Measurements from ENCODE around the gene PLEKHG5.

Gene PLEKHG5, protein sequence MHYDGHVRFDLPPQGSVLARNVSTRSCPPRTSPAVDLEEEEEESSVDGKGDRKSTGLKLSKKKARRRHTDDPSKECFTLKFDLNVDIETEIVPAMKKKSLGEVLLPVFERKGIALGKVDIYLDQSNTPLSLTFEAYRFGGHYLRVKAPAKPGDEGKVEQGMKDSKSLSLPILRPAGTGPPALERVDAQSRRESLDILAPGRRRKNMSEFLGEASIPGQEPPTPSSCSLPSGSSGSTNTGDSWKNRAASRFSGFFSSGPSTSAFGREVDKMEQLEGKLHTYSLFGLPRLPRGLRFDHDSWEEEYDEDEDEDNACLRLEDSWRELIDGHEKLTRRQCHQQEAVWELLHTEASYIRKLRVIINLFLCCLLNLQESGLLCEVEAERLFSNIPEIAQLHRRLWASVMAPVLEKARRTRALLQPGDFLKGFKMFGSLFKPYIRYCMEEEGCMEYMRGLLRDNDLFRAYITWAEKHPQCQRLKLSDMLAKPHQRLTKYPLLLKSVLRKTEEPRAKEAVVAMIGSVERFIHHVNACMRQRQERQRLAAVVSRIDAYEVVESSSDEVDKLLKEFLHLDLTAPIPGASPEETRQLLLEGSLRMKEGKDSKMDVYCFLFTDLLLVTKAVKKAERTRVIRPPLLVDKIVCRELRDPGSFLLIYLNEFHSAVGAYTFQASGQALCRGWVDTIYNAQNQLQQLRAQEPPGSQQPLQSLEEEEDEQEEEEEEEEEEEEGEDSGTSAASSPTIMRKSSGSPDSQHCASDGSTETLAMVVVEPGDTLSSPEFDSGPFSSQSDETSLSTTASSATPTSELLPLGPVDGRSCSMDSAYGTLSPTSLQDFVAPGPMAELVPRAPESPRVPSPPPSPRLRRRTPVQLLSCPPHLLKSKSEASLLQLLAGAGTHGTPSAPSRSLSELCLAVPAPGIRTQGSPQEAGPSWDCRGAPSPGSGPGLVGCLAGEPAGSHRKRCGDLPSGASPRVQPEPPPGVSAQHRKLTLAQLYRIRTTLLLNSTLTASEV
- long read RNA-seq, donor 1: 0 reads
- long read RNA-seq, donor 2: 0 reads
- long read RNA-seq, donor 3: 0 reads
- long read RNA-seq, donor 4: 0 reads
- long read RNA-seq, donor 5: 0 reads
- long read RNA-seq, donor 6: 0 reads
- long read RNA-seq, donor 7, partial matches to known transcripts: 19 of 19 reads
- long read RNA-seq, donor 7, other reads (novel, unspliced or antisense): 0 of 19 reads
- long read RNA-seq, donor 8: 0 reads

DNA sequence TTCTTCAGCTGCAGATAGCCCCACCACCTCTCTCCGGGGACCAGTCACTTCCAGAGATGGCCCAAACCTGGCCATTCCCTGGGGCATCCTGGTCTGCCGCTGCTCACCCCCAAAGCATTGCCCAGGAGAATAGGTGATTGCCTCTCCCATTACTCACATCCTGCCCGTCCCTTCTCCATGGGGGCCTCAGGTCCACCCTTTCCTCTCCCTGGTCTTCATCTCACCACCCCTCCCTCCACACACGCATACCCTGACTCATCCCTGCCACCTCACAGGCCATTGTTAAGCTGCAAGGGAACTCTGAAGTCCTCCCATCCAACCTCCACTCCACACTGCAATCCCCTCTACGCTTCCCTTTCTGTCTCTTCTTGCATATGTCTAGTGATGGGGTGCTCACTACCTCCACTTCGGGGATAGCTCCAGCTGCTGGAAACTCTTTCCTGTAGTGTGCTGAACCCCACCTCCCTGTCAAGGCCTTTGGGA, at the start of gene PLEKHG5:
TSS of gene PLEKHG5 (minus strand) at position 188 of the 483 bp plus-strand sequence. CDS start 14,096 bp downstream, outside the sequence.
- no peak for DNase-seq

DNA sequence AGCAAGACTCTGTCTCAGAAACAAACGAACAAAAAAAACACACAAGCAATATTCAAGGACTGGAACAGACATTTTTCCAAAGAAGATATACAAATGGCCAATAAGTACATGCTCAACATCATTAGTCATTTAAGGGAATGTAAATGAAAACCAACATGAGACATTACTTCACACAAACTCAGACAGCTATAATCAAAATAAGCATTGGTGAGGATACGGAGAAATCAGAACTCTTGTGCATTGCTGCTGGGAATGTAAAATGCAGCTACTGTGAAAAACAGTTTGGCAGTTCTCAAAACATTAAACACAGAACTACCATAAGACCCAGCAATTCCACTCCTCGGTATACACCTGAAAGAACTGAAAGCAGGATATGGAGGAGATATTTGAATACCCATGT, 47.5 kb upstream of the PLEKHG5 start:
- no peak for DNase-seq

DNA sequence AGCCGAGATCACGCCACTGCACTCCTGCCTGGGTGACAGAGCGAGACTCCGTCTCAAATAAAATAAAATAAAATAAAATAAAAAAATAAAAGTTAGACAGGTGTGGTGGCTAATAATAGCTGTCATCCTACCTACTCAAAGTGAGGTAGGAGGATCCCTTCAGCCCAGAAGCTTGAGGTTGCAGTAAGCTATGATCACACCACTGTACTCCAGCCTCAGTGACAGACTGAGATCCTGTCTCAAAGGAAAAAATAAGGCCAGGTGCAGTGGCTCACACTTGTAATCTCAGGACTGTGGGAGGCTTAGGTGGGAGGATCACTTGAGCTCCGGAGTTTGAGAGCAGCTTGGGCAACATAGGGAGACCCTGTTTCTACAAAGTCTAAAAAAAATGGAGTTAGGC, 44.8 kb upstream of the PLEKHG5 start:
- DNase-seq: no peak

DNA sequence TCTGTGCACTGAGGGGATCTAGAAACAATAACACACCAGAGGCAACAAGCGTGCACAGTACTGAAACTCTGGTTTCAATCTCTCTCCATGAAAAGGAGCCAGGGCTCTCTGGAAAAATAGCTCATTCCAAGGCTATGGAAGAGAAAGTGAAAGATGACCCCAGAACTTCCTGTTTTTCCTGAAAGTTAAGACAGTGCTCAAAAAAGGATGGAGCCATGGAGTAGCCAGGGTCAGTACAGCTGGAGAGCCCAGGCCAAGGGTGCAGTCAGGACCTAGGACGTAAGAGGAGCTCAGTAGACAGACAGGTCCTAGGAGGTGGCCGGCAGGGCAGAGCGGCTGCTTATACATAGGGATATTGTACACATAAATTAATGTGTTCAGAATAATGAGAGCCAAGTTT, 43.7 kb upstream of the PLEKHG5 start:
- no peak for DNase-seq

DNA sequence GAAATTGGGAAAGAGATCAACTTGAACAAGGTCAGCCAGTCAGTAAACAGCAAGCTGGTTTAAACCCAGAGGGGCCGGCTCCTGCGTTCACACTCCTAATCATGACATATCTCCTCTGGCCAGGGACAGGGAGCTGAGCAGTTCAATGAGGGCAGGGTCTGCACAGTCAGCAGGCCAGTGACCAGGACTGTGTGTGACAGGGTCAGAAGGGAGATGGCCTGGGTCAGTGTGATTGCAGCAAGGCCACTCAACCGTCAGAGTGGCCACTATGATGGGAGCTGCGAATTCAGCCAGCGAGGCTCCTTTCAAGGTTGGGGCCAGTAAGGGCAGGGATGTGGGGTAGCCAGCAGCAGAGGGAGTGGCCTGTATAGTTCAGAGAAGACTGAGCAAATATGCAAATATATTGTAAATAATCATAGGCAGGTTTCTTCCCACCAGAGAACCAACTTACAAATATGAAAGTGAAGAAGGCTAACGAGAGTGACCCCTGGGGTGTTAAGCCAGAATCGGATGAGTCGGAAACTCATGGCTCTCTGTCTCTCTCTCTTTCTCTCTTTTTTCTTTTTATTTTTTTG, 42.9 kb upstream of the PLEKHG5 start:
- no peak for DNase-seq

DNA sequence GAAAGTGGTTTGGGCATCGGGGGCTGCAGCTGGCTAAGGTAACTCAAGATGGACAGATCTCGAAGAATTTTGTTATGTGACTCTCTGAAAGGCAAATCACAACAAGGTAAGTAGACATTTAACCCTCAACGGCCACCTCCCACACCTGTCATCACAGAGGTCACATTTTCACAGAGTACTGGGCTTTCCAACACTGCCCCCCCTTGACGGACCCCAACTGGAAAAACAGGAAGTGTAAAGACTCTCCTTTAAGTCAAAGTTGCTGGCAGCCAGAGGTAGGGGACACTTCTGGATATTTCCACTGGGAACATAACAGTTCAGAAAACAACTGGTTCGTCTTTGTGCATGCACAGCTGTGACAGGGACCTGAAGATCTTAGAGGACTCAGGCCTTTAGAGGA, 40.5 kb upstream of the PLEKHG5 start:
- DNase-seq: no peak

DNA sequence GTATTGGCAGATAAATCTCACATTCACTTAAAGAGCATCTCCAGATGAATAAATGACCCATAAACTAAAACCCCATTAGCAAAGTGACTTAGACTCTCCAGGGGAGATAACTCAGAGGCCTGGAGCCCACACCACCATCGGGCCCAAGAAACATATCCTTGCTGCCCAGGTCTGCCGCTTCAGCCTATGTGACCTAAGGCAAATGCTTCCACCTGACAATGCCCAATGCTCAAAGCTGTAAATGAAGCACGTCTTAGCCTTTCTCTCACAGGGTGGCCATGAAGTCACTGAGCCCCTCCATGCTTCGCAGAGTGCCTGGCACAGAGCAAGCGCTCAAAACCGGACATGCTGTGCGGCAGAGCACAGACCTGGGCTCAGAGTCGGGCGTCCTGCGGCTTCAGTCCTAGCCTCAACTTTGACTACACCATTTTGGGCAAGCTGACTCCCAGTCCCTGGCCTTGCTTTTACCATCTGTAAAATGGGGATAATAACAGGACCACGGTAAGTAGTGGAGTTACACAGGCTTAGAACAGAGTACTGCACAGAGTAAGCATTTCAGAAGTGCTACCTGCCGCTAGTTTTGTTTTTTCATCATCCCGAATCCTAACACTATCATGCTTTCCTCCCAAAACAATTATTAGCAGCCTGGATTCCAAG, 39.2 kb upstream of the PLEKHG5 start:
- no peak for DNase-seq

DNA sequence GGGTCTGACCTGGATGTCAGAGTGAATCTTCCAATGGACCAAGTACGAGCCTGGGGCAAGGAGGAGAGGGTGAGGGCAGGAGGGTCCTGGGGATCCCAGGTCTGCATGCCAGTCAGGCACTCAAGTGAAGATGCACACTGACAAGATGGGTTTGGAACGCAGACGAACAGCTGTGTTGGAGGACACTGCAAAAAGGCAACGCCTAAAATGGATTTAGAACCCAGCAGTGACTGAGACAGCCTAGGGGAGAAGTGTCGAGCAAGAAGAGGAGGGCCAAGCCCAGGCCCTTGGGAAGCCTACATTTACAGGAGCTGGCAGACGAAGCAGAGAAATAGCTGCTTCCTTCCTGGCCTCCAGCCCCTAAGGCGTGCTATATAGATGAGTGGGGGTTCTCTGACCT, 37.0 kb upstream of the PLEKHG5 start:
- DNase-seq: no peak

DNA sequence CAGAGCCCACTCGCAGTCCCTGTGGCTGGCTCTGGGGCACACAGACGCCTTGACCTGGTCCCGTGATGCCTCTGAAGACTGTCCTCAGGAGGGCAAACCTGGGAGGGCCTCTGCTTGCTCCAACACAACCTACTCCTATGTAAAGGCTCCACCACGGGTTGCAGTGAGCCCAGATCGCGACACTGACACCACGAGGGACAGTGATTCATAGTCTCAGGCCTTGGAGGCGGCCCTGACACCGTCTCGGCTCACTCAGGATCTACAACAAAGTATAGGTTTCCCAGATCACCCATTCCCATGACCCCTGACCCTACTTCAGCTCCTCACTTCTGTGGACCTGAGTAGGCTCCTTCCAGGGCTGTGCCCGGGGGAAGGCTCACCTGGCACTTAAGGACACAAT, 34.8 kb upstream of the PLEKHG5 start:
- DNase-seq: no peak

DNA sequence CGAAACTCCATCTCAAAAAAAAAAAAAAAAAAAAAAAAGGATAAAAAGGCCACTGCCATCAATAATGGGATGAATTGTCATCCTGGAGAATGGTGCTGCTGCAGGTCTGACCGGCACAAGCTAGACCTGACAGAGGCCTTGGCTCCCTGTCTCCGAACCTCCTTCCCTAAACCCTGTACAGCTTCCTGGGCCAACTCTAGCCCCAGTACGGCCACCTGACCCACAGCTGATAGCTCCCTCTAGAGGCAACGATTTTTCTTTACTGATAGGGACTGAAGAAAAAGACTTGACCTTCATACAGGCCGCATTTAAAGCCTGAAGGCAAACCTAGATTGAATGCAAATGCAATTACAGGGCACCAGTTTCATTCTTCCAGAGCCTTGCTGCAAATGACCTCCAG, 32.1 kb upstream of the PLEKHG5 start:
- no peak for DNase-seq

DNA sequence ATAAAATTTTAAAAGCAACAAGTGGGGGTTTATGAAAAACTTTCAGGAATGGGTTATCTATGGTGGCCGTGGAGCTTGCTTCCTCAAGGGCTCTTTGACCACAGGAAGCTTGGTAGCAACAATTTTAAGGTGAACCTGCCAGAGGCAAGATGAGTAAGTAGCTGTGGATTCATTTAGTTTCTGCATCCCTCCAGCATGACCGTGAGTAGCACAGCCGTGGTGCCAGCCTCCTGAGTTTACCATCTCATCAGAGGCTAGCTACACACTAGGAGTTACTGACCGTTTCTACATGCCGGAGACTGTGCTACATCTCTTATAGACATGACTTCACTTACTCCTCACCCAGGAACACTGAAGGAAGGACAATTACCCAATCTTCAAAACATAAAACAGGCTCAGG, 30.1 kb upstream of the PLEKHG5 start:
- DNase-seq: no peak

DNA sequence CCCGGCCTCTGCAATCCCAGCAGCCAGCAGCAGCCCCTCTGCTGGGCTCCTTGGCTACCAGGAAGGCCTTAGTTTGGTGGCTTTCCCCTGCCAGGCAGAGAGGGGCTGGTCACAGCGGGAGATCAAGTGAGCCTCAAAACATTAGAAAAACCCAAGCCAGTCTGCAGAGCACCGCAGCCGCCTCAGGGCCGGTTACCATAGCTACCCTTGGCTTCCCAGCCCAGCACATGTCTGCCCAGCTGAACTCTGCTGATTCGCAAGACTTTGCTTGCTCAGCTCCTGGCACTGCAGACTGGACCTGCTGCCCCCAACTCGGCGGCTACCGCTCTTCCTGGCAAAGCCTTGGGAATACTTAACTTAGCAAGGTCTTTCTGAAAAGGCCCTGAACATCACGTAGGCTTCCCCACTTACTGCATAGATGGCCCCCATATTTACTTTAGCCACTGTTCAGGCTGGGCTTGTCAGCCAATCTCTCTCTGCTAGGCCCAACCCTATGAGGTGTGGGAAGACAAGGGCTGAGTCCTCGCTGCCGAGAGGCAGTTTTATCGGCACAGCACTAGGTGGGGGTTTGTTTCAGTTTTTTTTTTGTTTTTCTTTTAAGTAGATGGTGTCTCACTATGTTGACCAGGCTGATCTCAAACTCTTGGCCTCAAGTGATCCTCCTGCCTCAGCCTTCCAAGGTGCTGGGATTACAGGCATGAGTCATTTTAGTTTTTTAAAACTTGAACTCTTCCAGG, 28.6 kb upstream of the PLEKHG5 start:
- DNase-seq: peak; percentile 60

DNA sequence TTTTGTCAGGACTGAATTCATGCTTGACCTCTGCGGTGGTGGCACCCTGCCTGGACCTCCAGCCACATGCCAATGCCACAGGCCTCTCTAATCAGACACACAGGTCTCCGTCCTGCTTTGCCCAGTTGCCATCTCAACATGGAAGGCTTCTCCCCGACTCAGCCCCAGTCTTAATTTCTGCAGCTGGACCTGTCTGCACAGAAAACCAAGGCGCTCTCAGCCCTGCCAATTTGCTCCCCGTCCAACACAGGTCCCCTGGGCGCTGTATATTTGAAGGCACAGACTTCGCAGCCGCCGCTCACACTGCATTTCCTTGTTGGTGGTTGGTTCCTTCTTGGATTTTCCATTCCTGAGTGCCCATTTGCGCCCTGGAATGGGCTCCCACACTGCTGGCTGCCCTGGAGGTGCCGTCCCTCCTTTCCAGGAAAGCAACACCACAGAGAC, 28.0 kb upstream of the PLEKHG5 start:
- DNase-seq: no peak

DNA sequence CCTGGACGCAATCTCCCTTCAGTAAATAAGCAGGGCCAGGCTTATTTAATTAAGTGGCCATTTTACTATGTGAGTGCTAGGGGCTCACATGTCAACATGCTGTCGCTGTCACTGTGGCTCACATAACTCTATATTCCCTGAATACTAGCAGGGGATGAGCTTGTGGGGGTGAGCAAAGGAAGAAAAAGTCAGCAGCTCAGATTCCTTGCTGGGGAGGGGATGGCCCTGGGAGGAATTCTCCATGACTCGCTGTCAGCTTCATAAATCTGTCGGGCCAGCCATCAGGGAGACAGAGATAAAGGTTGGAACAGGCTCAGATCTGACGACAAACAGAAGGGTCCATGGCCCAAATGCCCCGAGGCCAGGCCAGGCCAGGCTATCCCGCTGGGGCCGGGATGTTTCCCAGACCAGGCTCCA, 26.0 kb upstream of the PLEKHG5 start:
- DNase-seq: no peak

DNA sequence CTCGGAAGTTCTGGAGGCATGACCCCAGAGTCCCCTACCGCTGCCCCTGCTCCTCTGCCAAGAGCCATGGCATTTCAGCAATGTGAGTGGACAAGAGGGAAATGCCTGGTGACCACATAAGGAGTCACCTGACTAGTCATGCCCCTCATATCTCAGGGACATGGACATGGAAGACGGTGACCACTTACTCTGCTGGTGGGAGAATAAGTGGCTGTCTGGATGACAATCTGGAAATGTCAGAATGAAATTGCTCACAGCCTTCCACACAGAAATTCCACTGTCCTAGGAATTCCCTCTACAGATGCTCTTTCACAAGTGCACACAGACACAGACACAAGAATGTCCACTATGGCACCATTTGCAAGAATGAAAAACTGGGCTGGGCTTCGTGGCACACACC, 24.3 kb upstream of the PLEKHG5 start:
- DNase-seq: no peak

DNA sequence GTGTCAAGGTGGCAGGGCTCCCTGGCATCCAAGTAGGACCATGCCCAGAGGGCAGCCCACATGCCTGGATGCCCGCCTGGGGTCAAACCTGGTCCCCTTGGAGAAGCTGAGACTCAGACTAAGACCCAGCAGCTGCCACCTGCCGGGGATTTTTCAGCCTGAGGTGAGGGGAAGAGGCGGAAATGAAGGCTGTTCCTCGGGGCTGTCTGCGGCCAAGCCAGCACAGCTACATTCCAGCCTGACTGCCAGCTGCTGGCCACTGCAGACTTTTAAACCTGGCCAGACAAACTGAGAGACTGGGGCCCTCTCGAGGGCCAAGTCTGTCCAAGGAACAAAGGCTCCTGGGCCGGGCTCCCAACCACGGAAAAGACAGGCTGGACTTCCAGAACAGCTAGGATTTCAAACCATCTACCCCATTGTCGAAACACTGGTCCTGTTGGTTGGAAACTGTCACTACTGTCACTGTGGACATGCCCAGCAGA, 21.9 kb upstream of the PLEKHG5 start:
- no peak for DNase-seq

DNA sequence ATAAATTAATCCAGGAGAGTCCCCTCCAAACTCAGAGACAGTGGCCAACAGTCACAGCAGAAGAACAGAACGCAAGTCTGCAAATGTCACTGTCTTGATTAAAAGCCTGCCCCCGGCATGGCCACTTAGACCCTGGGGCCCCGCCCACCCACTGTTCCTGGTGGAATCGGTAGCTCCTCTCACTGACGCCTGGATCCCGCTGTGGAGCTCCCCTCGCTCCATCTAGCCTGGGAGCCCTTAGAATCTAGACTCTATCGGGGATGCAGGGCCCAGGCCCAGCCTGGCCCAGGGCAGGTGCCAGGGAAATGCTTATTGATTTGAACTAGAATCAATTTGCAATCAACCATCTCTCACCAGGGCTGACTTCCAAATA, 21.4 kb upstream of the PLEKHG5 start:
- DNase-seq: no peak

DNA sequence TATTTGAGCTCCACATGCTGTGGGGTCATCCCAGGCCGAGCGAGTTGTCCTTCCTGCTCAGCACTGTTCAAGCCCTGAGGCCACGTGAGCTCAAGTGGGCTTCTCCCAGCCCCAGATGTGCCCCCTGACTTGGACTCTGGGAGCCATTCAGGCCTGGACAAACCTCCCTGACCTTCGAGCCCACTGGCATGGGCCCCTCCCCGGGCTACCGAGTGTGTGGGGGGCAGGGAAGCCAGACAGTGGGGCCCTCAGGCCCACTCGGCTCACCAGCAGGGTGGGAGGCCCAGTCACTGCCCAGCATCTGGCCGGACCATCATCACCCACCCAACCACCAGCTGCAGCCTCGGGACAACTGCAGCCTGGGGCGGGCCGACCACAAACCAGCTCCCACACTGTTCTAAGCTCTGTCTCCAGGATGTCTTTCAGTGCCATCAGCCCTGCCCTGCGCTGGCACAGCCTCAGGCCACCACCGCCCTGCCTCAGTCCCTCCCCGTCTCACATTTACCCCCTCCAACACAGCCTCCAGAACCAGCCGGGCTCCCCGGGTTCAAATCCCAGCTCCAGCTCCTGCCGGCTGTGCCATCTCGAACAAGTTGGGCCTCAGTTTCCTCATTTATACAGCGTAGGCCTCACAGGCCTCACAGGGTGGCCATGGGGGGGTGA, 20.9 kb upstream of the PLEKHG5 start:
- no peak for DNase-seq

DNA sequence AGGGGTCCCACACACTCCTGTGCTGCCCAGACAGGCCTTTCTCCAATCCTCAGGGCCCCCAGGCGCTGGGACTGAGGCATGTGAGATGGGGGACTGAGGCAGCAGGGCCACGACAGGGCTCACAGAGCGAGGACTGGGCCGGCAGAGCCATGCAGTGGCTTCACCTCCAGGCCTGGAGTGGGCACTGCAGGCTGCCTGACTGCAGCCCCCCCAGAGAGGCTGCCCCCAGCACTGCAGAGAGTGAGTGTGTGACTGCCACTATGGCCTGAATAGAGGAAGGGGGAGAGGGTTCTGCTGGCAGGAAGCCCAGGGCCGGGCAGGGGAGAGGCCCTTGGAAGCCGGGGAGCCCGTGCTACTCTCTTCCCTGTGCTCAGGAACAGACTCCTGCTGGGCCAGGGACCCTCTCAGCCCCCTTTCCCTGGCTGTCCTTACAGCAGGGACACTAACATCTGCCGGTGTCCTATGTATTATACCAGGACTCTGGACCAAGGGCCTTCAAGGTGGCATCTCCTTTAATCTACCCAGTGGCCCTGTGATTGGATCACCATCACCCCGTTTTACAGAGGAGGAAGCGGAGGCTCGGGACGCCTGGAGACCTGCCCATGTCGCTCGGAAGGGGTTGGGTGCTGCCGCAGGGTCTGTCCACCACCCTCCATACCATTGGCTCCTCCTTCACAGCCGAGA, 20.2 kb upstream of the PLEKHG5 start:
- DNase-seq: no peak

DNA sequence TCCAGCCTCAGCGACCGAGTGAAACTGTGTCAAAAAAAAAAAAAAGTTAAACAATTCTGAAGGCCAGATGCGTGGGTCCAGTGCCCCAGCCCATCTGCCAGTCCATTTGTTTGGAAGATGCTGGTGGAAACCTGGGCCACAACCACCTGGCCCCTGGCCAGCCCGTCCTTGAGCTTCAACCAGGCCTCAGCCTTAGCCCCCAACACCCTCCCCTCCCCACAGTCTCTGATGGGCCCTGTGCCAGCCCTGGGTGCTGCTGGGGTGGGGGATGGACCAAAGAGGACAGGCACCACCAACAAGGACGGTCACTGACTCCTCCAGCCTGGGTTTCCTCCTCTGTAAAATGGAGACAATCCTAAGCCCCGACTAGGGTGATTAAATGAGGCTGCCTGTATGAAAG, 19.6 kb upstream of the PLEKHG5 start:
- DNase-seq: no peak

All from right kidney (tissue), 9 donors.